ENCODE measurements around the gene MFSD12.

Gene MFSD12

DNA sequence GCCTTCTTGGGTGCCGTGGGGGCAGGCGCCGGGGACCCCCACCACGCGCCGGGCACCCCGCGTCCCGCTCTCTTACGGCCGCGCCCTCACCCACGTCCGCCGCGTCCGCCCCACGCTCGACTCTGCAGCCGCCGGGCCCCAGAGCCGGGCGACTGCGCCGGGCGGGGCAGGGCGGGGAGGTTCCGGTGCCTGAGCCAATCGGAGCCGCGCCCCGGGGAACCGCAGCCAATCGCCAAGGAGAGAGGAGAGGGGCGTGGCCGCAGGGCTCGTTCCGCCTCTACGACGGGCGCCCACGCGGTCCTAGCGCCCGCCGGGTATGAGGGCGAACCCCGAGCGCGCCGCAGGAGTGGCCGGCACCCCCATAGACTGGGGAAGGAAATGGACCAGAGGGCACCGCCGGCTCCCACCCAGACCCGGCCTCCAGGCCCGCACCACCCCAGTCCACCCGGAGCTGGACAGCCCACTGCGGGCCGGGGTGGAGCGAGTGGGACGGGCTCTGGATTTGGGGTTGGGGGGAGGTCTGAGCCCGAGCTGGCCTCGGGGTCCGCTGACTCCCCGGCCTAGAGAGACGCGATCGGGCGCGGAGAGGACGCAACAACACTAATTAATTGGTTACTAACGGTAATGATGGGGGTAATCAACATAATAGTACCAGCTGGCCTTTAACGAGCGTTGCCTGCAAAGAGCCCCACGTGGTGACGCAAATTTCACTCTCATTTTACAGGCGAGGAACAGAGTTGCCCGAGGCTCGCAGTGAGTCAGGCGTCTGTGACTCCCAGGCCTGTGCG, at the start of gene MFSD12:
TSS of gene MFSD12 (minus strand) at position 126 of the 788 bp plus-strand sequence. CDS start 183 bp downstream, outside the sequence.
- peak; percentile 92 for DNase-seq (ENCODE audit: low read depth)

GRCh38 chr19:3606690-3607289, 49.4 kb upstream of the MFSD12 start, which contains the start of gene TBXA2R:
Gene TBXA2R (minus strand): TSS chr19:3606875. CDS start chr19:3600634, 6,241 bp downstream.
- DNase-seq (ENCODE audit: low read depth) = peak; percentile 55

- DNase-seq (ENCODE audit: low read depth) = no peak
Observed at GRCh38 chr19:3606174-3606689, 48.8 kb upstream of the MFSD12 start.

DNA sequence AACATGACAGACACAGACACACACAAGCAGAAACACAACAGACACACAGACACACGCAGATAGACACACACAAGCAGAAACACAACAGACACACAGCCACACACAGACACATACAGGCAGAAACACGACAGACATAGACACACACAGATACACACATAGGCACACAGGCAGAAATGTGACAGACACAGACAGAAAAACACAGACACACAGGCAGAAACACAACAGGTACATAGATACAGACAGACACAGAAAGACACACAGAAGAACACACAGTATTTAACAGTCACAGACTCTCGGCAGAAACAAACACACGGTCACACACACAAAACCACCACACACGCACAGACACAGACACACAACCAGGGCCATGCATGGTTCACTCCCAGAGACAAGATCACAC, 48.4 kb upstream of the MFSD12 start:
- DNase-seq (ENCODE audit: low read depth) = no peak

- DNase-seq (ENCODE audit: low read depth) = no peak
Observed at GRCh38 chr19:3605361-3605760, 48.0 kb upstream of the MFSD12 start.

DNA sequence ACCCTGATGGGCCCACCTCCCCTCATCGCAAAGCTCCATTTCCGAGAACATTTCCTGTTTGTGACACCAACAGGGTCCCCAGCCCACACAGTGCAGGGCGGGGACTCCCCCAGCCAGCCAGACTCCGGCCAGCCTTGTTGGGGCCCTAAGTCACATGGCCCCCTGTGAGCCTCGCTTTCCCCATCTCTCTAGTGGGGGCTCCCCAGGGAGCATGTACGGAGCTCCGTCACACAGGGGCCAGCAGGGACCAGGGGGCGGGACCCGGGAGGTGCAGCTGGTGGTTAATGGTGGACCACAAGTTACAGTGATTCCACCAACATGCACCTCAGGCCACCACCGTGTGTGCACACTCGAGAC, 47.6 kb upstream of the MFSD12 start:
- no peak for DNase-seq (ENCODE audit: low read depth)

- DNase-seq (ENCODE audit: low read depth) = no peak
Observed at GRCh38 chr19:3604227-3604986, 47.0 kb upstream of the MFSD12 start.

DNA sequence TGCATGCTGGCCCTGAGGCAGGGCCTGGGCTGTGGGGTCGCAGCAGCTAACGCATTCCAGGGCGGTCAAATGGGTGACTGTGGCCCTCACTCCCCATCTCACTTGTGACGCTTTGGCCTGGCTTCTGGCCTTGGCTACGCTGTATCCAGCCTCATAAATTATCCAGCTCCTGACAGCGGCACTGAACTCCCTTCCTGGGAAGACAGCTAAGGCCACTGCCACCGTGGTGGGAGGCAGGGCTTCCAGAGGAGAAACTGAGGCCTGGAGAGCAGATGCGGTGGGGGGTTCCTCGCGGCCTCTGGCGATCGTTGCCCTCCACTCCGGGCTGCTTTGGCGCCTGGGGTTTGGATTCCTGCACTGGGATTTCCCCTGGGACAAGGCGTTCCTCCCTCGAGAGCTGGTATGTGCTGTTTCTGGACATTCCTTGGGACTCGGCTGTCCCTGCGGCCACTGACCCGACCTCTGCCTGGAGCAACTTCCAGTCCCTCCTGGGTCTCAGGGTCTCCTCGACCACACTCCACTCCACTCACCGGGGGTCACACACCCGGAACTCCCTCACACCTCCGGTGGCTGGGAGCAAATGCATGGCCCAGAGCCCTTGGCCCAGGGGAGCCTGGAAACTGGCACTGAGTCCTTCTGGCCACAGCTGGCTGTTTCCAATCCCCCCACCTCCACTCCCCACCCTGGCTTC, 45.9 kb upstream of the MFSD12 start:
- DNase-seq (ENCODE audit: low read depth) = no peak

DNA sequence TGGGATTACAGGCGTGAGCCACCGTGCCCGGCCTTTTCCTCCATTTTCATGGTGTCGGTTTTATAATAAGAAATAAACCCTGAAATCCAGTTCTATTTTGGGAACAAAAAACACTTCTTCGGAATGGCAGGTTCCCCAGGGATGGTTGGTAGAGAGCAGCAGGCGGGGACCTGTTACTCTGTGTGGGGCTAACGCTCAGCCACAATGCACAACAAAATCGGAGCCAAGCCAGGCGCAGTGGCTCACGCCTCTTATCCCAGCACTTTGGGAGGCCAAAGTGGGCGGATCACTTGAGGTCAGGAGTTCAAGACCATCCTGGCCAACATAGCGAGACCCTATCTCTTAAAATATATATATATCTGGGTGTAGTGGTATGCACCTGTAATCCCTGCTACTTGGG, 43.6 kb upstream of the MFSD12 start:
- no peak for DNase-seq (ENCODE audit: low read depth)

DNA sequence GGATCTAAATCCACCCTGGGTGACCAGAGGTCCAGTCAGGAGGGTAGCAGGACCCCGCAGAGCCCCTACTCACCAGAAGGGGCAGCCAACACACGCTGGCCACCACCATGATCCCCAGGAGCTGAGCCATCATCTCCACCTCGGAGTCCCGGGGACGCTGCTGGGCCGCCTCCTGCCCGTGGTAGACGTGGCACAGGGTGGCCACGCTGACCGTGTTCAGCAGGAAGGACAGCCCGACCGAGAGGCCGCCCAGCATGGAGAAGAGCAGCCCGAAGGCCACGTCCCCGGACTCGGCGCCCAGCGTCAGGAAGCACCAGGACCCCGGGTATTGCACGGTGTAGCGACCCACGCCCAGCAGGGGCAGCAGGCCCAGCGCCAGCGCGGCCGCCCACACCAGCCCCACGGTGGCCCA, 42.4 kb upstream of the MFSD12 start:
- no peak for DNase-seq (ENCODE audit: low read depth)

DNA sequence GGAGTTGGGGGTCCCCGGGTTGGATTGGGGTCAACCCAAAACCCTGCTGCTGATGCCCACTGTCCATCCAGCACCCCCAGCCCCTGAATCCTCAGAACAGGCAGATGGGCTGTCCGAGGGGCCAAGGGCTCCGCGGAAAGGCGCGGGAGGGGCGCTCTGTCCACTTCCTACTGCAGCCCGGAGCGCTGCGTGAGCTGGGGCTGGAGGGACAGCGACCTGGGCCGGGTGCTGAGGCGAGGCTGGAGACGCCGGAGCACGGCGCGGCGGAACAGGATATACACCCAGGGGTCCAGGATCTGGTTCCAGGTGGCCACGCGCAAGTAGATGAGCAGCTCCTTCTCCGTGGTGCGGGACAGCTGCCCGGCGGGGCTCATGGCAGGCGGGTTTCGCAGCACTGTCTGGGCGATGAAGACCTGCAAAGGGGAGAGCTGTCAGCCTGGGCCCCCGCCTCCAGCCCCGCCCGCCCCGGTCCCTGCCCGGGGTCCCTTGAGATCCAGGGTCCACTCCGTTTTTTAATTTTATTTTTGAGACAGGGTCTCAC, 38.2 kb upstream of the MFSD12 start:
- no peak for DNase-seq (ENCODE audit: low read depth)

GRCh38 chr19:3593156-3593555, 35.8 kb upstream of the MFSD12 start:
- DNase-seq (ENCODE audit: low read depth) = no peak

GRCh38 chr19:3591876-3592613, 34.7 kb upstream of the MFSD12 start:
- no peak for DNase-seq (ENCODE audit: low read depth)

- no peak for DNase-seq (ENCODE audit: low read depth)
Observed at GRCh38 chr19:3590991-3591659, 33.7 kb upstream of the MFSD12 start.

- no peak for DNase-seq (ENCODE audit: low read depth)
Observed at GRCh38 chr19:3589949-3590348, 32.6 kb upstream of the MFSD12 start.

- no peak for DNase-seq (ENCODE audit: low read depth)
Observed at GRCh38 chr19:3589439-3589838, 32.1 kb upstream of the MFSD12 start.

DNA sequence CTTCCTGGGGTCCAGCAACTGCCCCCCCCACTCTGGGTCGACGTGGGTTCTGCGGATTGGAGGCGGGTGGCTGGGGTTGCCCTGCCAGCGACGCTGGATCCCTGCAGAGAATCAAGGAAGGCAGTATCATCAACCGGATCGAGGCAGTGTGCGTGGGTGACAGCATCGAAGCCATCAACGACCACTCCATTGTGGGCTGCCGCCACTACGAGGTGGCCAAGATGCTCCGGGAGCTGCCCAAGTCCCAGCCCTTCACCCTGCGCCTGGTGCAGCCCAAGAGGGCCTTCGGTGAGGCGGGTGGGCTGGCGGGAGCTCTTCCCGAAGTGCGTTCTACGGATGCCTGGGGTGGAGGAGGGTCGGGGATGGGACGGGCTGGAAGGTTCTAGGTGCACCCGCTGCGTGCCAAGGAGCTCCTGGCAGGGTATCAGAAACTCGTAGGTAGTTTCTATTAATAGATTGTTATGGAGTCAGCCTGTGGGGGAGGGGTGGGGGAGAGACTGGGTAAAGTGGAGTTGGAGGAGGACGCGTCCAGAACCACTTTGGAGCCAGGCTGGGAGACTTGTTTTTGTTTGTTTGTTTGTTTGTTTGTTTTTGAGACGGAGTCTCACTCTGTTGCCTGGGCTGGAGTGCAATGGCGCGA, 29.4 kb upstream of the MFSD12 start:
- no peak for DNase-seq (ENCODE audit: low read depth)

DNA sequence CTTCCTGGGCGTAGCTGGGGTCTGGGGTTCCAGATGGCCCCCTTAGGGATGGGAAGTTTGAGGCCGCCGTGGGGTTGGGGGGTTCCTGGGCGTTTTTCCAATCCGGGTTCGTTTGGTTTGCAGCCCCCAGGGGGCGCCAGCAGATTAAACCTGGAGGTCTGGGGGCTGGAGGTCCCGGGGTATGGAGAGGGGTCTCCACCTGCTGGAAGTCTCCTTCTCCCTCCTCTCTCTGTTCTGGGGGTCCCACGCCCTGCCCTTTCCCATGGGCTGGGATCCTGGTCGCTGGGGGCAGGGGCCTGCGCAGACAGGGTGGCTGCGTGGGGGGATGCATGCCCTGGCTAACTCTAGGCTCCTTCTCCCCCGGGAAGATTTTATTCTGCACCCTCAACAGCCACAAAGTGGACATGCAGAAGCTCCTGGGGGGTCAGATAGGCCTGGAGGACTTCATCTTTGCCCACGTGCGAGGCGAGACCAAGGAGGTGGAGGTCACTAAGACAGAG, 28.8 kb upstream of the MFSD12 start:
- DNase-seq (ENCODE audit: low read depth) = no peak

DNA sequence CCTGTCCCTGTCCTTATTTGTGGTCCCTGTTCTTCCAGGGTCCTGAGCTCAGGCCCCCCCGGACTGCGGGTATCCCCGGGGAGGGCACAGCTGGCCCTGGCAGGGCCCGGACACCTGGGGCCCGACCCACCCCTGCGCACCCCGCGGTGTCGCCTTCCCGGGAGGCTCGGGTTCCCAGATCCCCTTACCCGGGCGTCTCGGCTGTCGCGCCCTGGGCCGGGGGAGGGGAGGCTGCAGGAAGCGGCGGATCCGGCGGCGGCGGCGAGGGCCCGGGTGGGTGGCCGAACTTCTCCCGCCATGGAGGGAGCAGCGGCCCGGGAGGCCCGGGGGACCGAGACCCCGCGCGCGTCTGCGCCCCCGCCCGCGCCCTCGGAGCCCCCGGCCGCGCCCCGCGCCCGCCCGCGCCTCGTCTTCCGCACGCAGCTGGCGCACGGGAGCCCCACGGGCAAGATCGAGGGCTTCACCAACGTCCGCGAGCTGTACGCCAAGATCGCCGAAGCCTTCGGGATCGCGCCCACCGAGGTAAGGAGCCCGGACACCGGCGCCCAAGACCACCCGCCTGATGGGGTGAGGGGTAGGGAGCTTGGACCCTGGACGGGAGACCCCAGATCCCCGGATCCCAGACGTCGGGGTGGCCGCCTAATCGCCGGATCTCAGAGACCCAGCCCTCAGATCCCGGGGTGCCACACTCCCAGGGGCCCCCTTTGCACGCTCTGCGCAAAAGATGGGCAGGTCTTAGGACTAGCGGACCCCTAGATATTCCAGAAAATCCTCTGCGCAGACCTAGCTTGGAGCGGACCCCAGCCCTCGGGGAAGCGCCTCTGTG, 28.1 kb upstream of the MFSD12 start, which contains the start of gene GIPC3:
TSS of gene GIPC3 (plus strand) at position 178 of the 826 bp plus-strand sequence. CDS start at position 298, 120 bp downstream.
- DNase-seq (ENCODE audit: low read depth) = no peak

All from stimulated activated CD8-positive, alpha-beta memory T cell treated with anti-CD3 and anti-CD28 coated beads, Interleukin-7, amount 100 ng/mL, for 24 hours (primary cell).